Endothelial cell of umbilical vein (primary cell): ENCODE data around the gene POR. TPM values are rescaled to one million over a fixed set of nuclear protein-coding genes. Genes with fewer than 3 reads are reported as not detected.

Experiments used
- BruUV-seq: library from RNA; stranded (reverse); fragments of 400-500 nt; replicated peaks from 2 replicates; lab custom pipeline; 2021; lab: Mats Ljungman, UMichigan
- CTCF ChIA-PET: fragments of 300-600, 350-600 bp; sonication (Branson Sonifier 250); formaldehyde crosslinking; loops from one replicate; lab custom pipeline; 2021; ENCODE audit warnings: antibody characterized with exemption, inconsistent platforms; lab: Charles Lee
- POLR2A ChIA-PET: fragments of 300-600, 350-600 bp; sonication (Branson Sonifier 250); formaldehyde crosslinking; loops from one replicate; lab custom pipeline; 2021; ENCODE audit warnings: antibody characterized with exemption, inconsistent platforms; lab: Charles Lee
- DNase-seq: peaks from one replicate; pipeline ENCODE4 v3.0.0-alpha.2; 2011; ENCODE audit warnings: low read depth, low spot score
- FAIRE-seq: peaks from 2 replicates; lab custom pipeline; 2011; peaks lifted over from hg19 to GRCh38; lab: Jason Lieb, UNC
- H2AFZ ChIP-seq: 2 replicates; pipeline ENCODE4 v1.6.0; 2012; ENCODE audit warnings: low read depth, low read length, control low read depth, inconsistent platforms
- H3K27ac ChIP-seq: 2 replicates; pipeline ENCODE4 v1.5.1; 2011; ENCODE audit warnings: low read depth, mild to moderate bottlenecking, control low read depth, low read length, moderate library complexity; ENCODE audit not compliant: insufficient read depth
- H3K27me3 ChIP-seq, 2 experiments: 2 replicates each; pipeline versions ENCODE4 v1.6.0 to v1.6.1; 2011; ENCODE audit warnings: low read length in 2 of 2, mixed read lengths in 1 of 2; ENCODE audit not compliant: control insufficient read depth in 2 of 2, insufficient read depth in 2 of 2
- H3K36me3 ChIP-seq, 2 experiments: 2 replicates in 1 of 2; 3 replicates in 1 of 2; pipeline ENCODE4 v1.5.1; 2011; ENCODE audit warnings: low read length in 2 of 2, mild to moderate bottlenecking in 1 of 2, moderate library complexity in 1 of 2; ENCODE audit not compliant: control insufficient read depth in 2 of 2, insufficient read depth in 2 of 2; ENCODE audit errors: extremely low read depth in 1 of 2
- H3K4me1 ChIP-seq: 3 replicates; pipeline ENCODE4 v1.5.1; 2011; ENCODE audit warnings: mild to moderate bottlenecking, low read length; ENCODE audit not compliant: control insufficient read depth, insufficient read depth; ENCODE audit errors: extremely low read depth
- H3K4me2 ChIP-seq: 2 replicates; pipeline ENCODE4 v1.6.1; 2011; ENCODE audit warnings: low read length, control low read depth, mixed read lengths; ENCODE audit not compliant: insufficient read depth
- H3K4me3 ChIP-seq, 3 experiments: fragments of 200-600 bp in 1 of 3; sonication (generic), shearing (Covaris generic) in 1 of 3; replicated peaks in 1 of 3; 2 replicates each; pipeline ENCODE4 v1.5.1; 2011 to 2016; ENCODE audit warnings: control low read depth in 3 of 3, low read length in 3 of 3, mild to moderate bottlenecking in 2 of 3, inconsistent platforms in 1 of 3, low read depth in 1 of 3, moderate library complexity in 1 of 3; ENCODE audit not compliant: insufficient read depth in 1 of 3
- H3K79me2 ChIP-seq: 2 replicates; pipeline ENCODE4 v1.6.0; 2012; ENCODE audit warnings: low read length, inconsistent platforms; ENCODE audit not compliant: control insufficient read depth, insufficient read depth
- H3K9ac ChIP-seq: replicated peaks from 2 replicates; pipeline ENCODE3; 2011; ENCODE audit warnings: low read length, control low read depth; ENCODE audit not compliant: insufficient read depth; ENCODE audit errors: extremely low read depth
- H3K9me1 ChIP-seq: replicated peaks from 3 replicates; pipeline ENCODE4 v1.6.0; 2011; ENCODE audit warnings: mild to moderate bottlenecking, low read length; ENCODE audit not compliant: control insufficient read depth, insufficient read depth; ENCODE audit errors: extremely low read depth
- H3K9me3 ChIP-seq: replicated peaks from 2 replicates; pipeline ENCODE4 v1.5.1; 2012; ENCODE audit warnings: low read length, inconsistent platforms; ENCODE audit not compliant: control insufficient read depth, insufficient read depth
- H4K20me1 ChIP-seq: replicated peaks from 2 replicates; pipeline ENCODE3; 2011; ENCODE audit warnings: mild to moderate bottlenecking, low read length; ENCODE audit not compliant: control insufficient read depth, insufficient read depth; ENCODE audit errors: extremely low read depth
- CTCF ChIP-seq, 2 donors: IDR thresholded peaks; 1 replicate in 1 of 2; 2 replicates in 1 of 2; pipeline ENCODE4 v1.5.1; 2011; ENCODE audit warnings: low read length in 2 of 2, mild to moderate bottlenecking in 2 of 2, moderate library complexity in 2 of 2, control low read depth in 1 of 2, inconsistent platforms in 1 of 2, low read depth in 1 of 2; ENCODE audit not compliant: insufficient read depth in 1 of 2; ENCODE audit errors: extremely low read depth in 1 of 2
- EZH2 ChIP-seq: IDR thresholded peaks from 2 replicates; pipeline ENCODE4 v1.6.1; 2012; ENCODE audit warnings: borderline replicate concordance, low read depth, mild to moderate bottlenecking, moderate library complexity, low read length, inconsistent platforms; ENCODE audit not compliant: severe bottlenecking
- FOS ChIP-seq: IDR thresholded peaks from 2 replicates; pipeline ENCODE4 v1.6.1; 2011; ENCODE audit warnings: mild to moderate bottlenecking, low read length, moderate library complexity, borderline replicate concordance; ENCODE audit not compliant: insufficient read depth
- GATA2 ChIP-seq: IDR thresholded peaks from 2 replicates; pipeline ENCODE4 v1.7.0; 2011; ENCODE audit warnings: low read depth, mild to moderate bottlenecking, moderate library complexity, mixed read lengths, low read length; ENCODE audit not compliant: insufficient read length, insufficient read depth
- JUN ChIP-seq: IDR thresholded peaks from 2 replicates; pipeline ENCODE4 v1.6.1; 2011; ENCODE audit warnings: borderline replicate concordance, low read depth; ENCODE audit not compliant: insufficient read length, insufficient read depth
- MAX ChIP-seq: IDR thresholded peaks from 2 replicates; pipeline ENCODE4 v1.6.1; 2011; ENCODE audit not compliant: insufficient read depth, insufficient read length
- MYC ChIP-seq: IDR thresholded peaks from one replicate; pipeline ENCODE4 v1.6.1; 2011; ENCODE audit warnings: mild to moderate bottlenecking, low read depth, low read length
- POLR2A ChIP-seq: IDR thresholded peaks from 2 replicates; pipeline ENCODE4 v1.6.1; 2012; ENCODE audit warnings: low read depth, mild to moderate bottlenecking, control low read depth, low read length
- POLR2AphosphoS5 ChIP-seq: IDR thresholded peaks from 2 replicates; pipeline ENCODE4 v1.6.1; 2012; ENCODE audit warnings: low read depth, mild to moderate bottlenecking, control low read depth, low read length, moderate library complexity; ENCODE audit not compliant: insufficient read depth
- dilution Hi-C: fragments of 300-500 bp; cut with MboI; formaldehyde crosslinking; loops from one replicate; pipeline ENCODE4 v1.15.0; 2019; ENCODE audit warnings: low sequenced_read_pairs; ENCODE audit not compliant: extremely low pct_ligation_motif_present
- intact Hi-C: fragments of 100-400 bp; cut with micrococcal nuclease; formaldehyde crosslinking; loops from one replicate; pipeline ENCODE4 v1.10.0; 2022
- polyA plus RNA-seq, 4 experiments: library from polyadenylated mRNA; depleted of rRNA in 3 of 4; stranded (reverse) in 3 of 4; unstranded in 1 of 4; fragments of >200 nt; gene quantifications; 2 replicates each; pipeline versions ENCODE4 v1.2.1 to v1.2.3, GENCODE V29; 2011 to 2012; ENCODE audit warnings: missing spikeins in 1 of 4
- total RNA-seq: library from RNA; stranded (reverse); gene quantifications from 2 replicates; pipeline ENCODE4 v1.2.3, GENCODE V29; 2021

Gene POR
- total and polyA plus RNA-seq, 2 donors (not counting 3 experiments of a cell fraction or from before 2014, with no cell fraction given): 59.5 to 73.6 TPM

GRCh38 chr7:75967487-75967997, 52.6 kb downstream of the POR start:
- Histone ChIP-seq H3K4me2 (no peak overlapping the region), H3K4me1 (peaks cover 9% of the 10 kb centered on the region), H3K9me1 (no peaks in the 10 kb centered on the region), H3K27me3 (no peaks in the 10 kb centered on the region), H3K36me3 (peaks cover 0 to under 1% of the 10 kb centered on the region in 2 experiments), H3K79me2 (no peaks in the 10 kb centered on the region), H3K27ac (no peak overlapping the region), H3K9ac (no peak overlapping the region), H3K9me3 (no peaks in the 10 kb centered on the region), H4K20me1 (no peaks in the 10 kb centered on the region), H2AFZ (no peak overlapping the region), H3K4me3 (no peak overlapping the region)
- dilution Hi-C loops: no loop called here
- FAIRE-seq (no peak), DNase-seq (peak; percentile 76)
- ChIA-PET POLR2A (no interaction called here), CTCF (interaction anchor here (2.8 kb wide), 1 partner anchor 53 kb away, joined by 10 read pairs; no protein-coding TSS in a partner anchor)
- intact Hi-C loops: no loop called here
- no TSS peak for BruUV-seq
- TF ChIP-seq FOS (no peak), EZH2 (no peak), CTCF (IDR thresholded peaks at IDR 0.05; ENCODE audit: extremely low read depth in 1 of 2, insufficient read depth in 1 of 2, low read depth in 1 of 2, low read length in 2 of 2) (no peak), GATA2 (no peak), MYC (no peak), MAX (no peak), JUN (no peak), POLR2A (no peak), POLR2AphosphoS5 (no peak)
